Fibroblast of the aortic adventitia (primary cell): ENCODE results near the gene CD180. TPM values are rescaled to one million over a fixed set of nuclear protein-coding genes. Genes with fewer than 3 reads are reported as not detected.

Experiments used
- DNase-seq: peaks from one replicate; pipeline ENCODE4 v3.0.0-alpha.2; 2010; ENCODE audit warnings: low read depth
- H3K4me3 ChIP-seq: 2 replicates; pipeline ENCODE4 v1.5.1; 2011; ENCODE audit warnings: low read depth, mild to moderate bottlenecking, control low read depth, low read length, moderate library complexity
- total RNA-seq: library from RNA; depleted of rRNA; stranded (reverse); fragments of >200 nt; gene quantifications from 2 replicates; pipeline ENCODE4 v1.2.3, GENCODE V29; 2012; ENCODE audit warnings: low replicate concordance
- TF ChIP-seq, protein P1 (sequence below): IDR thresholded peaks from 2 replicates; pipeline ENCODE4 v1.5.1; 2011; ENCODE audit warnings: mild to moderate bottlenecking, low read length, control low read depth, inconsistent platforms; ENCODE audit not compliant: insufficient read depth

The CD180 gene
- total RNA-seq, 1 donor = 0.09 TPM

DNA sequence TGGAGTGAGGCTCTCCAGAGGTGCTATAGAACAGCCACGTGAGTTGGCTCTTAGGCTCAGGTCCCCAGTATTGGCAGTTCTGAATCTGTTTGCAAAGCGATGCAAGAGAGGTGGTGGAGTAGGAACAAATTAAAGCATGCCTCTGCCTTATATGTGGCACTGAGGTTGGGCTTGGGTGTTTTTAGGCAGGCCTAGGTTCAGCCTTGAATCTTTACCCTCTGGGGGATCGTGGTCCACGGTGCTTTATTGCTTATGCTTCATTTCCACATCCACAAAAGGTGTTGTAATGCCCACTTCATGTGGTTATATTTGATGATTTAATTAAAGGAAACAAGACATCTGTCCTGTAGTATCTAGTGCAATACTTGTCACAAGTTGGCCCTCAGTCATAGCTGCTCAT, 56.2 kb downstream of the CD180 start:
- TF ChIP-seq, protein P1, sequence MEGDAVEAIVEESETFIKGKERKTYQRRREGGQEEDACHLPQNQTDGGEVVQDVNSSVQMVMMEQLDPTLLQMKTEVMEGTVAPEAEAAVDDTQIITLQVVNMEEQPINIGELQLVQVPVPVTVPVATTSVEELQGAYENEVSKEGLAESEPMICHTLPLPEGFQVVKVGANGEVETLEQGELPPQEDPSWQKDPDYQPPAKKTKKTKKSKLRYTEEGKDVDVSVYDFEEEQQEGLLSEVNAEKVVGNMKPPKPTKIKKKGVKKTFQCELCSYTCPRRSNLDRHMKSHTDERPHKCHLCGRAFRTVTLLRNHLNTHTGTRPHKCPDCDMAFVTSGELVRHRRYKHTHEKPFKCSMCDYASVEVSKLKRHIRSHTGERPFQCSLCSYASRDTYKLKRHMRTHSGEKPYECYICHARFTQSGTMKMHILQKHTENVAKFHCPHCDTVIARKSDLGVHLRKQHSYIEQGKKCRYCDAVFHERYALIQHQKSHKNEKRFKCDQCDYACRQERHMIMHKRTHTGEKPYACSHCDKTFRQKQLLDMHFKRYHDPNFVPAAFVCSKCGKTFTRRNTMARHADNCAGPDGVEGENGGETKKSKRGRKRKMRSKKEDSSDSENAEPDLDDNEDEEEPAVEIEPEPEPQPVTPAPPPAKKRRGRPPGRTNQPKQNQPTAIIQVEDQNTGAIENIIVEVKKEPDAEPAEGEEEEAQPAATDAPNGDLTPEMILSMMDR = no peak
- H3K4me3 ChIP-seq = no peak overlapping the region
- no peak for DNase-seq

DNA sequence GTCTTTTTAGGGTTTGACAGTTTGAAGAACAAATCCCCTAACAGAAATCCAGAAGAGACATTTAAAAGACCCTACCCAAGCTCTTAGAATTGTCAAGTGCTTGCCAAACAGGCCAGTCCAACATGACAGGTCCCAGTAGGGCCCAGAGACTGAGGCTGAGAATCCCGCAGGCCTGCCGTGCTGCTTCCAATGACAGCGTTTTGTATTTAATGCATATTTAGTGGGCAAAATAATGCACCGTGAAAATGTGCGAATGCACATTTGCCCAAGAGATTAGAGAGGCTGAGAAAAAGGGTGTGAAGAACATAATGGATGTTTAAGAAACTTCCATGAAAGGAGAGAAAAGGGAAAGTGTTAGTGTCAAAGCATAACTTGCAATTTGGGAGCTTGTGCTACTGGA, 57.6 kb downstream of the CD180 start:
- DNase-seq = no peak
- TF ChIP-seq, protein P1 = no peak
- no peak overlapping the region for H3K4me3 ChIP-seq

DNA sequence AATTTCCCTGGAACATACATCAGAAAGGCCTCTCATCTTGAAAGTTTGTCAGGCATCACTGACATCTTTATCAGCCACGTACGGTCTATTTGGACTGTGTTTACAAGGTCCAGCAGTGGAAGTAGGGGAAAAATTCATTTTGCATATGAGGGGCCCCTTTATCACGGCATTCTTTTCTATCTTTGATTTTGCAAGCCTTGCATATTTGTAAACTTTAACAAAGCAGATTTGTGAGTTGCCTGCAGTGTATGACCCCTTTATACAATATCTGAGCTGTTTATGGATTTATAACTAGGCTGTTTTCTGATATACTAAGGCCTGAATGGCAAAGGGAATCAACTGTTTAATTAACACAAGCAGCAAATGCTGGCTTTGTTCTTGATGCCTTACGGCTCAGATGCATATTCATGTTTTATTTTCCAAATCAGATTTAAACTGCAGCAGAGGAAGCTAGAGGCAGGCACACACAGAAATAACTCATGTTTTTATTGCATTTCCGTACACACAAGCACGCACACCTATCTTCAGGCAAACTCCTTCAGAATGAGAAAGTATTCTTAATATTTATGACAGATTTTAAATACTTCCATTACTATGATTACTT, 61.1 kb downstream of the CD180 start:
- no peak overlapping the region for H3K4me3 ChIP-seq
- TF ChIP-seq, protein P1 = no peak

DNA sequence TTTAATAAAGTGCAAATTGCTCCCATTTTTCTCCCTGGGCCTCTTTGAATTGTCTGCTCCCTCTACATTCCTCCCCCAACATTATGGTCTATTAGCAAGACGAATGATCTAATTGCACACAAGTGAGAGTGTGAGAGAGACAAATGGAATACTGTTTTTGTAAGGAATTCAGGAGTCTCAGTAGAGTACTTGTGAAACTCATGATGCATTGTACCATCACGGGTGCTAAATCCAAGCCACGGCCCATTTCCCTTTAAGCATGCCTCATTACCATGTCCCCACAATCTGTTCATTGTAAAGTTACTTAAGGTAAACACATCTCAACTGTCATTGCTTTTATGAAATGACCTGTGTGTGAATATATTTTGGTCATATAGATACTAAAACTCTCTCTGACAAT, 62.8 kb downstream of the CD180 start:
- TF ChIP-seq, protein P1 = no peak
- no peak overlapping the region for H3K4me3 ChIP-seq
- no peak for DNase-seq

More for the DNA sequence above, 61.1 kb downstream of the CD180 start:
- DNase-seq = no peak

DNA sequence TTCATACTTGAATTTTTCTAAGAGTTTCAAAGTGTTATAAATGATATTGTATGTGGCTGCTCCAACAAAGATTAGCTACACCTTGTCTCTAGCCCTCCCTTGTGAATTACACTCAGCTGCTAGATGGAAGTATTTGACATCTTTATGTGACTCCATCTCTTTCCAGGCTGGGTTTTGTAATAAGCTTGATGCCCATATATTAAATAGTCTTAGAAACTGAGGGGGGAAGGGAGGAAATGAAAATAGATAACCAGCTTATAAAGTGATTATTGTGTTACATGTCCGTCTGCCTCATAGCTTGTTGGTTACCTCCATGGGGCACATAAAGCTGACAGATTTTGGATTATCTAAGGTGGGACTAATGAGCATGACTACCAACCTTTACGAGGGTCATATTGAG, 63.4 kb downstream of the CD180 start:
- no peak for DNase-seq
- TF ChIP-seq, protein P1 = no peak
- H3K4me3 ChIP-seq = no peak overlapping the region

DNA sequence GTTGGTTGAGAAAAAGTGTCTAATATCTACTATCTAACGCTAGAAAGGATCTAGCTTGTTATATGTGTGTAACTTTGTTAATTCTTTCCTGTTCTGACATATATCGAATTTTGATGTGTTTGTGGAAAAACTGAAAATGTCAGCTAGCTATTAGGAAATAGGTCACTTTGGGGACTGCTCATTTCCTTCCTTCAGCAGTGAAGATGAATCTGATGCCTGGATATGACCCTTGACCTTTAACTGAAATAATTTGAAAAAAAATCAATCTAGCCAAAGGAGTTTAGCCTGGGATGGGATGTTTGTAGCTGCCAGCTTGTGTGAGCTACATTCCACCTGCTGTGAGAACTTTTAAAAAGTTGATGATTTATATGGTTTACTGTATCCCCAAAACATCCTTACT, 66.8 kb downstream of the CD180 start:
- TF ChIP-seq, protein P1 = no peak
- H3K4me3 ChIP-seq = no peak overlapping the region
- DNase-seq = no peak
